Measurements from ENCODE around the gene LHFPL2.

Gene LHFPL2

DNA sequence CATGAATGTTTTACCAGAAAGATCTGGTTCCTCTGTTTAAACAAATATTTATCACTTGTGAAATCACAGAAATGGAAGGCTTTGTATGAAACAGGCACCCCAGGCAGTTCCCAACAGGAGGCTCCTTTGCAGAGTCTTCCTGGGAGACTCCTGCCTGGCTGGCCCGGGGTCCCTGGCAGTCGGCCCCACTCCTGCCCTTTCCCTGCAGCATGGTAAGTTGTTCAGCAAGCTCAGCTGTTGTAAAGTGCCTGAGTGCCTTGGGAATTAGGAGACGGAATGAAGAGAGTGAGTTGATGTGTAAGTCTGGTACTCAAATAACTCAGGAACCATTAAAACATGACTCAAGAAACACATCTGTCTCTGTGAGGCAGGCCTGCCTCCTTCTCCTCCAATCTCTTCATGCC, 17.5 kb upstream of the LHFPL2 start:
- no peak for DNase-seq (ENCODE audit: low spot score)

DNA sequence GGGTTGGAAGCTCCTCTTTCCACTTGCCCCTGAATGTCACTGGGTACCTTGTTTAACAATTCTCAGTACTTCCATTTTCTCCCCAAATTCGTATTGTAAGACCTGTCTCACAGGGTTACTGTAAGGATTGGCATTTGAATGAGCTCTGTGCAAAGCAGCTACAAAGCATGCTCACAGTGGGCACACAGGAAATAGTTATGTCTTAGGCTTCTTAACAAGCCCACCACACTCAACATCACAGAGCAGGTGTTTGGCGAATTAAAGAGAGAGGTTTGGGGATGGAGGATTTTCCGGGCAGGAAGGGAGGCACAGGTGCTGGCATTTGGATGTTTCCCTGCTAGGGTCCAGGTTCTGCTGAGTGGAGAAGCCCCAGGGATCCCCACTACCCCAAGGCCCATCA, 17.0 kb upstream of the LHFPL2 start:
- DNase-seq (ENCODE audit: low spot score), result no peak

DNA sequence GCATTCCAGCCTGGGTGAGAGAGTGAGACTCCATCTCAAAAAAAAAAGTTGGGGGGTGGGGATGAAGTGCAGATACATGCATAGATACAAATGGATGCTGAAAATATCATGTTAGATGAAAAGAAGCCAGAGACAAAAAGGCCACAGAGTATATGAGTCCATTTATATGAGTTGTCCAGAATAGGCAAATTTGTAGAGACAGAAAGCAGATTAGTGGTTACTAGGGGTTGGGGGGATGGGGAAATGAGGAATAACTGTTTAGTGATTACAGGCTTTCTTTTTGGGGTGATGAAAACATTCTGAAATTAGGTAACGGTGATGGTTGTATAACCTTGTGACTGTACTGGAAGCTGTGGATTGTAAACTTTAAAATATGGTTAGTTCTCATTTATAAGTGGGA, 13.8 kb upstream of the LHFPL2 start:
- no peak for DNase-seq (ENCODE audit: low spot score)

DNA sequence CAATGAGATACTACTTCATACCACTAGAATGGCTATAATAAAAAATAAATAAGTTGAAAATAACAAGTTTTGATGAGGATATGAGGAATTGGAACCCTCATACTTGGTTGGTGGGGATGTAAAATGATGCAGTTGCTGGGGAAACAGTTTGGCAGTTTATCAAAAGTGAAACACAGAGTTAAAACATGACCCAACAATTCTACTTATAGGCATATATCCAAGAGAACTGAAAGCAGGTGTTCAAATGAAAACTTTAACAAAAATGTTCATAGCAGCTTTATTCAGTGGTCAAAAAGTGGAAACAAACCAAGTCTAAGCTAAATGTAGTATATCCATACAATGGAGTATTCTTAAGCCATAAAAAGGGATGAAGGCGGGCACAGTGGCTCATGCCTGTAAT, 13.1 kb upstream of the LHFPL2 start:
- no peak for DNase-seq (ENCODE audit: low spot score)

DNA sequence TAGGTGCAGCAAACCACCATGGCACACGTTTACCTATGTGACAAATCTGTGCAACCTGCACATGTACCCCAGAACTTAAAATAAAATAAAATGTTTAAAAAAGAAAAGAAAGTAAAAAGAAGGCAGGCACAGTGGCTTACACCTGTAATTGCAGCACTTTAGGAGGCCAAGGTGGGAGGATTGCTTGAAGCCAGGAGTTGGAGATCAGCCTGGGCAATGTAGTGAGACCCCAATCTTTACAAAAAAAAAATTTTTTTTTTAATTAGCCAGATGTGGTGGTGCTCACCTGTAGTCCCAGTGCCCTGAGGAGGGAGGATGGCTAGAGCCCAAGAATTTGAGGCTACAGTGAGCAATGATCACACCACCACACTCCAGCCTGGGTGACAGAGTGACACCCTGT, 12.5 kb upstream of the LHFPL2 start:
- no peak for DNase-seq (ENCODE audit: low spot score)

DNA sequence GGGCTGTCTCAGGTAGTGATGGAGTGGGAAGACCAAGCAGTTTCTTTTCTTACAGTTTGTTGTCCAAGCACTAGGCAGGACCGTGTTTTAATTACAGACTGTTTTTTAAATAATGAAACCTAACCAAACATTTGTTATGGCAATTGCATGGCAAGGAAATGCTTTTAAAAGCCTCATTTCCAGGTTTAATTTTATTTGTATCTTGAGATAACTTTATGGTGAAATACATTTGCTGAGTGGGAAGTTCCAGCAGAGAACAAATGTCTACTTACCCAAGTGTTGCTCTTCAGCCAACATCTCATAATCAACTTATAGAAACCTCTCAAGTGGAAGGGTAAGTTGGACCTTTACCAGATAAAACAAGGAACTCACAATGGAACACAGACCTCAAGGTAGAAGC, 11.8 kb upstream of the LHFPL2 start:
- DNase-seq (ENCODE audit: low spot score), result no peak

DNA sequence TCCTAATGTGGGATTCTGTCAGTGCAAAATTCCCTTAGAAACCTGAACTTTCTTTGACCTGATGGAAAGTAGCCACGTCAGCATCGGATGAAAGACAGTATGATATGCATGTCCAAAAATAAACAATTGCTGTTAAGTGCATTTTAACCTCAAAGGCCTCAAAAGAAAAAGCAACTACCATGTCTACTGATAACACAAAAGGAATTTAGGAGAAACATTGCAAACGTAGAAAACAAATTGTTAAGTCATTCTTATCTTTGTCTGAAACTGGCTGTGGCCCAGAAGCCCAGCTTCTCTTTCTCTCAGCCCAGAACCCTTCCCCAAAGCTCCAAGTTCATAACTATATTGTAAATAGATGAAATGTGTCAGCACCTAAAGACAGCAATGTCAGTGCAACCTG, 11.1 kb upstream of the LHFPL2 start:
- no peak for DNase-seq (ENCODE audit: low spot score)

DNA sequence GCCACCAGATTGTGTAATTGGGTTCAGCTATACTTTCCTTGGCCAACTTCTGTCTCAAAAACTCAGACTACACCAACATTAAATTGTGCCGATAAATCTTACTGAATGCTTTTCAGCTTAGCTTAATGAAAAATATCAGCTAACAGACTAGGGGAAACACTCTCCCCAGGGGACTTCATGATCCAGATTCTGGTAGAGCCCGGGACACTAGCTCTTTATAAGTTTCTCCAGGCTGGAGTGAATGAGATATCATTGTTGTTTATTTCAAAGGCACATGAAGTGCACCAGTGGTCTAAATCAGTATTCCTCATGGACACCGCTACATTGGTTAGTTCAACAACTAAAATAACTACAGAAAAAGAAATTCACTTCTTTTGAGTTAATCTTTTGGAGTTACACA, 10.5 kb upstream of the LHFPL2 start:
- DNase-seq (ENCODE audit: low spot score), result no peak

DNA sequence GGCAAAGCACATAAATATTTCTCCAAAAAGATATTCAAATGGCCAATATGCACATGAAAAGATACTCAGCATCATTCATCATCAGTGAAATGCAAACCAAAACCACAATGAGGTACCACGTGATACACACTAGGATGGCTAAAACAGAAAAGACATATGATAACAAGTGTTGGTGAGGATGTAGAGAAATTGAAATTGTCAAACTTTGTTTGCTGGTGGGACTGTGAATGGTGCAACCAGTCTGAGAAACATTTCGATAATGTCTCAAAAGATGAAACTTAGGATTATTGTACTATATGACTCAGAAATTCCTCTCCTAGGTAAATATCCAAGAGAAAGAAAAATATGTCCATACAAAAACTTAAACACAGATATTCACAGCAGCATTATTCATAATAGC, 8.6 kb upstream of the LHFPL2 start:
- DNase-seq (ENCODE audit: low spot score), result no peak

DNA sequence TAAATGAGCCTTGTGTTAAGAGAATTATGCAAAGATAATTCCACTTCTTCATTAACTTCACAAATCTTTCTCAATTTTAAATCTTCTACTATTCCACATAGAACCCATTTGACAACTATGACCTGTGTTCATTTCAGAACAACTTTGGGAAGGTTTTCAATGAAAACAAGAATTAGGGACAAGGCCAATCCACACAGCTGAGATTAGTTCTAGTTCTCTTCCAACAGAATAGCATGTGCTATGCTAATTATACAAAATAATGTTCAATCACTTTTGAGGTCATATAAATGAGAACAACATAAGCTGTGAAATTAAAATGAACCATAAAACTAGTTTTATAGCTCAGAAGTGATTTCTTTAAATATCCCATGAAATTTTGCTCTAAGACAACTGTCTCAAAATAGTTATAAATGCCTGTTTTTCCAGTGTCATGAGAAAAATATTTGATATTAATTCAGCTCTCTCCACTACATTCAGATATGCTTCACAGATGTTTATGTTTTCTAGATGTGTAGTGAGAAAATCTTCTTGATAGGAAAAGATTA, 7.2 kb upstream of the LHFPL2 start:
- DNase-seq (ENCODE audit: low spot score), result no peak

DNA sequence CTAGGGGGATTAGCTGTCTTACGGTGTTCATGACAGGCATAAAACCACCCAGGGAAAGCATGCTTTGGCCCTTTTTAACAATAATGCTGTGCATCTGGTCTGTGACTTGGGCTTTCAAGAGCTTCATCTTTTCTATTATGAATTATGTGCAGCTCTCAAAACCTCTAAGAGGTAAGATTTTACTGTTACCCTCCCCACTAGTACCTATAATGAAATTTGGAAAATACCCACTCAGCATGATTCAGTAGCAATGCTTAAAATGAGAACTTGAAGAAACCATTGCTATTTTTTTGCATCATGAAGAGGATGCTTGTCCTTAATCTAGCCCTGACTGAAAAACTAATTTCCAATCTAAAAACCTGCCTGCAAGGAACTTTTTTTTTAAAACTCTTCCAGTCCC, 5.8 kb upstream of the LHFPL2 start:
- DNase-seq (ENCODE audit: low spot score), result no peak

DNA sequence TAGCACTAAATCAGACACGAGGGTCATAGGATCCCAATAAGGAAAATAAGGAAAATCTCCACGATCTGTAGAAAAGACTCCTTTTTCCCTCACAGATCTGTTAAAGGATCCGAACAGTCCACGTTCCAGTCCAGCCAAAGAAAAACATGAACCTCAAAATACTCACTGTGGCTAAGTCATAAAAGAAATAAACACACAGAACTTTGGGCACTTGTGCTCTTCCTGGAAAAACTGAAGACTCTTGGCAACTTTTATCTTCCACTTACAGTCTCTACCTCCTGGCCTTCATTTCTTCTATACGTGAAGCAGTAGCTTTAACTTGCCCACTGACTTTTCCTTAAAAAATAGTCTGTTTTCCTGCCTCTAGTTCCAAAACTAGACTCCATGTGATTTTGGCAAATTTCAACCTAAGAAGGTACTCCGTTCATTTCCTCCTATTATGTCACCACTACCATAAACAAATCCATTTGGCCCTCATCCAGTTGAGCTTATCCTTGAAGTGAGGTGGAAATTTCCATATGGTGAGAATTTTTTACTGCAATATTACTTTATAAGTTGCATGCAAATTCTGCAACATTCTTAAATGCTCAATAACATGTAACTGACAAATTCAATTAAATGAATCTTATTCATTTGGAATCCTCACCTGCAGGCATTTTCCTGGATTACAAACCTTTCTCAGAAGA, 5.3 kb upstream of the LHFPL2 start:
- DNase-seq (ENCODE audit: low spot score), result no peak

DNA sequence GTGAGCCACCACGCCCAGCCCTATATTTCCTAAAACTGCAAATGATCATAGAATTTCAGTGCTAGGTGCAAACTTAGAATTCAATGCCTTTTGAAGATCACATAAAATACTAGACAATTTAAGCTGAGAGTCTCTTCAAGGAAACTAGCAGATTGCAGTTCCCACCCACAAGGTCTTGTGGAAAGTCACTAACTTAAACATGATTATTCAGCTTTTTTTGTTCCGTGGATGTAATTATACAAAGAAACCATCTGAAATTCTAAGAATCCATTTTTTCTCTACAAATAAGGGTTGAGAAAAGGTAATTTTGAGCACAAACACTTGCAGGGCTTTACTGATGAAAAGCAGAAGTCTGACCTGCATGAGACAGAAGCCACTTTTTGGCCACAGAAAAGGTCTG, 4.5 kb upstream of the LHFPL2 start:
- DNase-seq (ENCODE audit: low spot score), result no peak

DNA sequence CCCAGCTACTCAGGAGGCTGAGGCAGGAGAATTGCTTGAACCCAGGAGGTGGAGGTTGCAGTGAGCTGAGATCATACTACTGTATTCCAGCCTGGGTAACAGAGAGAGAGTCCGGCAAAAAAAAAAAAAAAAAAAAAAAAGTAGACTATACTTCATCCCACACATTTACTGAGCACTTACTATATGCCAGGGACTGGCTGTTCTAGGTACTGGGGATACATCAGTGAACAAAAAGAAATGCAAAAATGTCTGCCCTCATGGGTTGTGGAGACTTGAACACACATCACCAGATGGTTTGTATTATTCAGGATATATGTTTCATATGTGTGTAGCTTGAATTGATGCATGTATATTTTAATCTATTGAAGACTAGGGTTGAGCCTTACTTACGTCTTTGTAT, 2.9 kb upstream of the LHFPL2 start:
- DNase-seq (ENCODE audit: low spot score), result no peak

DNA sequence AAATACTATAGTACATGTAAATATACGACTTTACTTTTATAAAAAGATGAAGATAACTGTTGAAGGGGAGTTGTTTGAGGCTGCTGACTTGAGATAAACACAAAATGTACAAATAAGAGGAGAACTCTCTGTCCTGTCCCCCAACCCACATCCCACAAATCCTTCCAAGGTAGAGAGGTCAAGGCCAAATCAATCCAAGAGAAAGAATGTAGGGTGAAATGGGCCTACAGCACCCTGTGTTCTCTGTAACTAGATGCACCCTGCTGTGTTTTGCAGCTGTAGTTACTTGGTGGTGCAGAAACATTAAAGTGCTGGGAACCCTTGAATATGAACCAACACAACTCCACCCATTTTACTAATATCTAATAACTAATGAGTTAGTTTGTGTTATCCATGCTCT, 2.0 kb upstream of the LHFPL2 start:
- DNase-seq (ENCODE audit: low spot score), result no peak

DNA sequence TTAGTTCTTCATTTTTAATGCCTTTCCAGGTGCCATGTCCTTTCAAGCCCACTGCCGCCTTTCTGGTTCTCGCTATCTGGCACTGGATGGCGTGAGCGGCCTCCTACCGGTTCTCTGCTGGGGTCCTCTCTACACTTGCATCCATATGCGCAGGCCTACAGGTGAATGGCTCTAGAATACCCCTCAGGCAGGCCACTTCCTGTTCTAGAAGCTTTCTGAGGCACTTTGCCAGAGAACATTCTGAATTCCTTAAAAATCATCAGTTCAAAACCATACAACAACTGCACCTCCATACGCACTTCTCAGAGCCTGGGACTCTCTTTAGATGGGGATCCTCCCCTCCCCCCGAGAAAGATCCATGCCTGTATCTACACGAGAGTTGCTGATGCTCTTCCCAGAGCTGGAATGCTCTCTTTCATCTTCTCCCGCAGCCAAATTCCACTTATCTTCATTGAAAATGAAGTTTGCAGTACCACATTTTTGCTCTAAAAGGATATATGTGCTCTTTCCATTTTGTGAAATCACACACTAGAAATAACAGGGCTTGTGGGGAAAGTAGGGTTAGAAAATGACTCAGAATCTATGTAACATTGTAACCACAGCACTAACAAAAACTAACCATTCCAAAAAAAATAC, 1.4 kb upstream of the LHFPL2 start:
- DNase-seq (ENCODE audit: low spot score), result no peak

DNA sequence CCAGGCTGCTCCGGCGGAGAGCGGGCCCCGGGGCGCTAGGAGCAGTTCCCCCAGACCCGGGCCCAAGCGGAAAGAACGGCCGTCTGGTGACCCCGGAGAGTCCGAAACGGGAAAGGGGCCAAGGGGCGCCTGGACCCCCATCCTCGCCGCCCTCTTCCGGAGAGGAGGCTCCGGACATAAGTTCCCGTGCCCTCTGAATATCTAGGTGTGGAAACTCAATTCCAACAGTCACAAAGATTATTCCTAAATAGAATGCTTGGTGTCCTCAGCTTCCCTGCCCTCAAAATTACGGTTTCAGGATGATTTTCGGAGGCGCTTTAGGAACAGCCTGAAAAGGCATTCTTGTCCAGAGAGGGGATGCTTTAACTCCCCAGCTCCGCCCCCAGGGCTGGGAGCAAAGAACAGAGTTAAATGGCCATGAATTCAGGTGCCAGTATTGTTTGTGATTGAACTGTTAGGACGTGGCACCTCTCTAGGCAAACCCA, 681 bp upstream of the LHFPL2 start:
- peak; percentile 28 for DNase-seq (ENCODE audit: low spot score)

DNA sequence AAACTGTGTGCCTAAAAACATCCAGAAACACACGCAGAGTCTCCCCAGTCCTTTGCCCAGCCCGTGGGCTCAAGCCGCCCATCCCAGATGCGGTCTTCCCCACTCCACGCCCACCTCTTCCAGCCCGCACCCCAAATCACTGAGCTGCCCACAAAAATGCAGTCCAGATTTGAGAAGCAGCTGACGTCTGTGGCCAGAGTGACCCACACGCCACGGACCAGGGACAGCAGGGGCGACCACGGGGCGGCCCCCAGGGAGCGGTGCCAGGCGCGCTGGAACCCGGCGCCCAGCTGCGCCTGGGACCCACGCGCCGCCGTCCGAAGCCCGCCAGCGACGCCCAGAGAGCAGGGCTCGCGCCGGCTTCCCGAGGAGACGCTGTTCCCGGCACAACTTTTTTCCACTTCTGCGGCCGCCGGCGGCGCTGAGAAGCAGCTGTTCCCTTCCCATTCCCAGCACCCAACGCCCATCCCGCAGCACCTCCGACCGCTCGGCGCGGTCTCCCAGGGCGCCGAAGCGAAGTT, 674 bp downstream of the LHFPL2 start:
- peak; percentile 26 for DNase-seq (ENCODE audit: low spot score)

DNA sequence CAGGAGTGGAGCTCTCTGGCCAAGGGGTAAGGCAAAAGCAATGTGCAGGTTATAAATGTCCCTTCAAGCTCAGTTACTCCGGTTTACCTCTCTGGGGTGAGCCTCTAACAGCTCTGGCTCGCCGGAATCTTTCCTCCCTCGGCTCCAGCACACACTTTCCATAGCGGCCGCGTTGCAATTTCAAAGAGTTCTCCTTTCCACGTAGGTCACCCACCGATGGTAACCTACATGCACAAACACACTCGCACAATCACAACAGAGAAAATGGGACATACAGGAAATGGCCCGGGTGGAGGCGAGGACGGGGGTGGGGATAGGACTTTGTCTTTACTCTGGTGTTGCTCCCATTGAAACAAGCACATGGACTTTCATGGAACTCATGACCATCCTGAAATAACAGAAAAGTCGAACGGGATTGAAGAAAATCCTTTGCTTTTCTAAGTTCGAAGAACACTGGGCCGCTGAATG, 1.2 kb downstream of the LHFPL2 start:
- DNase-seq (ENCODE audit: low spot score), result no peak

DNA sequence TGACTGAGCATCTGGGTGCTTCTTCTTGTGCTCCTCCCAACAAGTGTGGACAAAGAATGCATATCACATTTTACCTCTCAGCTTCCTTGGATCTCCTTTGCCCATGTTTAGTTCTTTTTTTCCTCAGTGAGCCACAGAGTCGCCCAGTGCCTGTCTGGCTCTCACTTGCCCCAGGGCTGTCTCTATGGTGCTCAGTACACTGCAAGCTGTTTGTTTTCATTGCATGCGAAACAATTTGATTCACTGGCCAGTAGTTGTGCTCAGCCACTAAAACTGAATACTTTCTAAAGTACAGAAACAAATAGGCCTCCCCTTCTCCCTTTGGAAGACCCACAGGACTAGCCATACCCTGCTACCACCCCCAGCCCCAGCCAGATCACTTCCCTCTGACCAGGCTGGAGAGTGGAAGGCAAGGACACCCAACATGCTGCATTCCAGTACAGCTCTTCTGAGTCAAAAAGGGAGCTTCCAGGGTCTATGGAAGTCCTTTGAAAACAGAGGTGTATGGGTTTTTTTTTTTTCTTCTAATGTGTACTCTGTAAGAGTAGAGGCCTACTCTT, 3.8 kb downstream of the LHFPL2 start:
- no peak for DNase-seq (ENCODE audit: low spot score)

DNA sequence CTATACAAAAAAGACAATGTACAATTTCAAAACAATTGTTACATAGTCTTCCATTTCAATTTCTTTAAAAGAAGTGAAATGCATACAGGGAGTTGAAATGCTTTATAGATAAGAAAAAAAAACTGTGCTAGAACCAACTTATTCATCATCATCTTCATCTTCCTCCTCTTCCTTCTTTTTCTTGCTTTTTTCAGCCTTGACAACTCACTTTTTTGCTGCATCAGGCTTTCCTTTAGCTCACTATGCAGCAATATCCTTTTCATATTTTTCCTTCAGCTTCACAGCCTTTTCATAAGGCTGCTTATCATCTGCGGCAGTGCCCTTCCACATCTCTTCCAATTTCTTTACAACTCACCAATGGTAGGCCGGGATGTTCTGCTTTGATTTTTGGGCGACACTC, 4.4 kb downstream of the LHFPL2 start:
- DNase-seq (ENCODE audit: low spot score), result no peak

DNA sequence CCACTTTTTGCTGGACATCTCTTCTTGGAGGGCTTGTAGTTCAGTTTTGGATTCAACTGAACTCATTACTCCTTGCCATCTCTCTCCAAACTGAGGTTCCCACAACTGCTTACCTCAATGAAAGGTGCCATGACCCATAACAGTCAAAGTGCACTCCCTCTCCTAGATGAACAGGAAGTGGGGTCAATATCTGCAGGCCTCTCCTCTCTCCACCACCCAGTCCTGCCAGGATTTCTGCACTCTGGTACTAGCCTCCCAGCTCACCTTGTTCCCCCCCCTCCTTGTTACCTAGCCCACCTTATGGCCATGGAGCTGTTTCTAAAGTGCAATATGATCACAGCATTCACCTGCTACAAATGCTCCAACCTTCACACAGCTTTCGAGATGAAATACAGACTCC, 5.9 kb downstream of the LHFPL2 start:
- no peak for DNase-seq (ENCODE audit: low spot score)

All from cerebellar cortex (tissue), 1 donor.